HG03565 (cell line): ENCODE data around the gene STPG2.

Experiments
- ATAC-seq: cut with Tn5 transposase; IDR thresholded peaks from one replicate; pipeline ENCODE4 v1.9.1; 2021; ENCODE audit warnings: mild to moderate bottlenecking, moderate library complexity; ENCODE audit not compliant: unreplicated experiment

Gene STPG2

GRCh38 chr4:98143001-98143899, at the start of gene STPG2:
Gene STPG2, minus strand, starts transcription at chr4:98143476.
- peak; percentile 95 for ATAC-seq

GRCh38 chr4:98185279-98185678, 42.0 kb upstream of the STPG2 start:
- no peak for ATAC-seq

- peak; percentile 73 for ATAC-seq
Observed at GRCh38 chr4:98181809-98182208, 38.5 kb upstream of the STPG2 start.

- ATAC-seq: no peak
Observed at GRCh38 chr4:98179951-98180350, 36.7 kb upstream of the STPG2 start.

GRCh38 chr4:98176531-98176930, 33.3 kb upstream of the STPG2 start:
- ATAC-seq: no peak

GRCh38 chr4:98170035-98170434, 26.8 kb upstream of the STPG2 start:
- ATAC-seq: no peak

- no peak for ATAC-seq
Observed at GRCh38 chr4:98166731-98167041, 23.4 kb upstream of the STPG2 start.

GRCh38 chr4:98166025-98166730, 22.9 kb upstream of the STPG2 start:
- ATAC-seq: no peak

- ATAC-seq: no peak
Observed at GRCh38 chr4:98162696-98163095, 19.4 kb upstream of the STPG2 start.

GRCh38 chr4:98151145-98151924, 8.1 kb upstream of the STPG2 start:
- ATAC-seq: no peak

GRCh38 chr4:98150092-98150761, 7.0 kb upstream of the STPG2 start:
- no peak for ATAC-seq

- ATAC-seq: no peak
Observed at GRCh38 chr4:98148856-98149255, 5.6 kb upstream of the STPG2 start.

GRCh38 chr4:98126141-98126540, 17.1 kb downstream of the STPG2 start:
- ATAC-seq: no peak

GRCh38 chr4:98125585-98125984, 17.7 kb downstream of the STPG2 start:
- no peak for ATAC-seq

- no peak for ATAC-seq
Observed at GRCh38 chr4:98117363-98117762, 25.9 kb downstream of the STPG2 start.

GRCh38 chr4:98113012-98113411, 30.3 kb downstream of the STPG2 start:
- no peak for ATAC-seq

GRCh38 chr4:98110929-98111328, 32.3 kb downstream of the STPG2 start:
- ATAC-seq: no peak

- no peak for ATAC-seq
Observed at GRCh38 chr4:98110214-98110613, 33.1 kb downstream of the STPG2 start.

GRCh38 chr4:98102660-98103059, 40.6 kb downstream of the STPG2 start:
- no peak for ATAC-seq

GRCh38 chr4:98101988-98102387, 41.3 kb downstream of the STPG2 start:
- ATAC-seq: no peak

- ATAC-seq: no peak
Observed at GRCh38 chr4:98098764-98099163, 44.5 kb downstream of the STPG2 start.
